ENCODE results near the gene SOS1.

Gene SOS1

GRCh38 chr2:39069890-39070465 is 50.9 kb downstream of the SOS1 start:
- H4K20me1 ChIP-seq (ENCODE audit: insufficient read depth, low read length), result no peaks in the 10 kb centered on the region
- no peaks in the 10 kb centered on the region for H3K9me2 ChIP-seq (replicated peaks; ENCODE audit: insufficient read depth, low read length)
- H3K79me2 ChIP-seq (ENCODE audit: low read length), result peaks cover 26% of the 10 kb centered on the region

GRCh38 chr2:39069136-39069515 is 51.7 kb downstream of the SOS1 start:
- H3K4me1 ChIP-seq (ENCODE audit: low read length), result no peaks in the 10 kb centered on the region
- H3K79me2 ChIP-seq (ENCODE audit: low read length), result peaks cover 22% of the 10 kb centered on the region
- H2AFZ ChIP-seq (ENCODE audit: low read length), result no peak overlapping the region
- H3K9ac ChIP-seq (ENCODE audit: low read length), result no peak overlapping the region
- no peaks in the 10 kb centered on the region for H3K36me3 ChIP-seq (replicated peaks; ENCODE audit: insufficient read depth, low read length)
- no peak overlapping the region for H3K4me2 ChIP-seq (ENCODE audit: low read depth, low read length)
- DNase-seq, result no peak
- no peaks in the 10 kb centered on the region for H3K27me3 ChIP-seq (replicated peaks; ENCODE audit: insufficient read depth, low read length)
- H3F3A ChIP-seq (ENCODE audit: insufficient read depth, low read length), result no peaks in the 10 kb centered on the region
- no peak for TF ChIP-seq EZH2 (optimal IDR thresholded peaks at IDR 0.05; ENCODE audit: low read depth, low read length)
- TF ChIP-seq CTCF (IDR thresholded peaks at IDR 0.05; ENCODE audit: low read length), result no peak
- no peak for TF ChIP-seq EZH2phosphoT487 (IDR thresholded peaks at IDR 0.05; ENCODE audit: low read length)
- no peak overlapping the region for H3K4me3 ChIP-seq (ENCODE audit: low read length)
- no peak overlapping the region for H3K27ac ChIP-seq (ENCODE audit: low read length)
- no peaks in the 10 kb centered on the region for H4K20me1 ChIP-seq (ENCODE audit: insufficient read depth, low read length)
- H3K9me2 ChIP-seq (replicated peaks; ENCODE audit: insufficient read depth, low read length), result no peaks in the 10 kb centered on the region
- H3K9me3 ChIP-seq (replicated peaks; ENCODE audit: insufficient read depth, low read length), result no peaks in the 10 kb centered on the region

More at GRCh38 chr2:39069890-39070465, 50.9 kb downstream of the SOS1 start:
- Histone ChIP-seq H3K27me3 (replicated peaks; ENCODE audit: insufficient read depth, low read length) (no peaks in the 10 kb centered on the region), H3K4me2 (ENCODE audit: low read depth, low read length) (no peak overlapping the region), H3K27ac (ENCODE audit: low read length) (no peak overlapping the region), H3F3A (ENCODE audit: insufficient read depth, low read length) (no peaks in the 10 kb centered on the region), H3K4me1 (ENCODE audit: low read length) (no peaks in the 10 kb centered on the region), H3K9ac (ENCODE audit: low read length) (no peak overlapping the region), H2AFZ (ENCODE audit: low read length) (no peak overlapping the region), H3K36me3 (replicated peaks; ENCODE audit: insufficient read depth, low read length) (no peaks in the 10 kb centered on the region), H3K4me3 (ENCODE audit: low read length) (no peak overlapping the region), H3K9me3 (replicated peaks; ENCODE audit: insufficient read depth, low read length) (no peaks in the 10 kb centered on the region)
- TF ChIP-seq EZH2phosphoT487 (IDR thresholded peaks at IDR 0.05; ENCODE audit: low read length) (no peak), CTCF (IDR thresholded peaks at IDR 0.05; ENCODE audit: low read length) (no peak), EZH2 (optimal IDR thresholded peaks at IDR 0.05; ENCODE audit: low read depth, low read length) (no peak)
- no peak for DNase-seq

- H3K27me3 ChIP-seq (replicated peaks; ENCODE audit: insufficient read depth, low read length), result no peaks in the 10 kb centered on the region
- no peak overlapping the region for H2AFZ ChIP-seq (ENCODE audit: low read length)
- no peaks in the 10 kb centered on the region for H4K20me1 ChIP-seq (ENCODE audit: insufficient read depth, low read length)
- H3K79me2 ChIP-seq (ENCODE audit: low read length), result peaks cover 22% of the 10 kb centered on the region
- H3F3A ChIP-seq (ENCODE audit: insufficient read depth, low read length), result no peaks in the 10 kb centered on the region
- H3K9me3 ChIP-seq (replicated peaks; ENCODE audit: insufficient read depth, low read length), result no peaks in the 10 kb centered on the region
- H3K4me2 ChIP-seq (ENCODE audit: low read depth, low read length), result no peak overlapping the region
- H3K36me3 ChIP-seq (replicated peaks; ENCODE audit: insufficient read depth, low read length), result no peaks in the 10 kb centered on the region
- no peak overlapping the region for H3K9ac ChIP-seq (ENCODE audit: low read length)
- TF ChIP-seq EZH2 (optimal IDR thresholded peaks at IDR 0.05; ENCODE audit: low read depth, low read length) (no peak), EZH2phosphoT487 (IDR thresholded peaks at IDR 0.05; ENCODE audit: low read length) (no peak), CTCF (IDR thresholded peaks at IDR 0.05; ENCODE audit: low read length) (no peak)
- no peak overlapping the region for H3K27ac ChIP-seq (ENCODE audit: low read length)
- H3K4me3 ChIP-seq (ENCODE audit: low read length), result no peak overlapping the region
- H3K4me1 ChIP-seq (ENCODE audit: low read length), result no peaks in the 10 kb centered on the region
- DNase-seq, result no peak
- H3K9me2 ChIP-seq (replicated peaks; ENCODE audit: insufficient read depth, low read length), result no peaks in the 10 kb centered on the region
Measured at GRCh38 chr2:39068299-39069135, 52.3 kb downstream of the SOS1 start.

All from MM.1S (cell line).